ENCODE measurements around the gene CGA.

- TF ChIP-seq, protein P1, sequence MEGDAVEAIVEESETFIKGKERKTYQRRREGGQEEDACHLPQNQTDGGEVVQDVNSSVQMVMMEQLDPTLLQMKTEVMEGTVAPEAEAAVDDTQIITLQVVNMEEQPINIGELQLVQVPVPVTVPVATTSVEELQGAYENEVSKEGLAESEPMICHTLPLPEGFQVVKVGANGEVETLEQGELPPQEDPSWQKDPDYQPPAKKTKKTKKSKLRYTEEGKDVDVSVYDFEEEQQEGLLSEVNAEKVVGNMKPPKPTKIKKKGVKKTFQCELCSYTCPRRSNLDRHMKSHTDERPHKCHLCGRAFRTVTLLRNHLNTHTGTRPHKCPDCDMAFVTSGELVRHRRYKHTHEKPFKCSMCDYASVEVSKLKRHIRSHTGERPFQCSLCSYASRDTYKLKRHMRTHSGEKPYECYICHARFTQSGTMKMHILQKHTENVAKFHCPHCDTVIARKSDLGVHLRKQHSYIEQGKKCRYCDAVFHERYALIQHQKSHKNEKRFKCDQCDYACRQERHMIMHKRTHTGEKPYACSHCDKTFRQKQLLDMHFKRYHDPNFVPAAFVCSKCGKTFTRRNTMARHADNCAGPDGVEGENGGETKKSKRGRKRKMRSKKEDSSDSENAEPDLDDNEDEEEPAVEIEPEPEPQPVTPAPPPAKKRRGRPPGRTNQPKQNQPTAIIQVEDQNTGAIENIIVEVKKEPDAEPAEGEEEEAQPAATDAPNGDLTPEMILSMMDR (IDR thresholded peaks at IDR 0.05), result no peak
- no peak for TF ChIP-seq EZH2 (IDR thresholded peaks at IDR 0.05; ENCODE audit: borderline replicate concordance, insufficient read depth, low read depth, low read length, poor library complexity, severe bottlenecking)
Measured at GRCh38 chr6:87116922-87117321, 22.0 kb upstream of the CGA start.
